IPS-18c (cell line): Measurements from ENCODE around the gene CKS1B.

Experiments
- H3K4me3 ChIP-seq: 2 replicates; pipeline ENCODE4 v1.7.0; 2013; ENCODE audit warnings: low read depth, mild to moderate bottlenecking, low read length, moderate library complexity; ENCODE audit not compliant: insufficient read depth
- H3K9me3 ChIP-seq: one replicate; pipeline ENCODE4 v1.6.1; 2013; ENCODE audit warnings: mild to moderate bottlenecking, low read length, moderate library complexity; ENCODE audit not compliant: control insufficient read depth, insufficient read depth

The CKS1B gene

DNA sequence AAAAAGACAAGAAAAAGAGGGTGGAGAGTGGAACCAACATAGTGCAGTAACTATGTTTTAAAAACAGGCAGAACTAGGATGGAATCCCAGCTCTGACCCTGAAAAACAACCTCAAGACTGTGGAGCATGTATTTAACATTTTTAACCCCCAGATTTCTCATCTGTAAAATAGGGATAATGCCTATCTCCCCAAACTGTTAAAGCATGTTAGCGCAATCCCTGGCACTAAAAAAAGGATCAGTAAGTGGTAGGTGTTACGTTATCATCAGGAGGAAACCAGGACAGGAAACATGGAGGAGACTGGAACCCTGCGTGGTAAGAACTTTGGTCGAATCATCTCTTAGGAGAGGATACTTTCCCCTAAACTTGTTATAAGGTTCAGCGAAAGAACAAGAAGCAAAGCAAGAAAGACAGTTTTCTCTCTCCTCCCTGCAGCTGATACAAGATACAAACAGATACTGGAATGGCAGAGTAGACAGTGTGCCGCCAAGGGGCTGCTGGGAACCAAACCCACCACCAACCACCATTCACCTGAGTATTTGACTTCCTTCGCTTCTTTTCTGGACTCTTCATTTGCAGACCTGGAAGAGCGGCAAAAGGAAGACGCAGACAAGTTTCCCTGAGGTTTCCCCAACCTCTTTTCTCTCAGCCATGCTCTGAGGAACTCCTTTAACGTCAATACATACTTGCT lies 13.9 kb upstream of the CKS1B start:
- Histone ChIP-seq H3K4me3 (peak overlapping the region; percentile 91), H3K9me3 (no peaks in the 10 kb centered on the region)

DNA sequence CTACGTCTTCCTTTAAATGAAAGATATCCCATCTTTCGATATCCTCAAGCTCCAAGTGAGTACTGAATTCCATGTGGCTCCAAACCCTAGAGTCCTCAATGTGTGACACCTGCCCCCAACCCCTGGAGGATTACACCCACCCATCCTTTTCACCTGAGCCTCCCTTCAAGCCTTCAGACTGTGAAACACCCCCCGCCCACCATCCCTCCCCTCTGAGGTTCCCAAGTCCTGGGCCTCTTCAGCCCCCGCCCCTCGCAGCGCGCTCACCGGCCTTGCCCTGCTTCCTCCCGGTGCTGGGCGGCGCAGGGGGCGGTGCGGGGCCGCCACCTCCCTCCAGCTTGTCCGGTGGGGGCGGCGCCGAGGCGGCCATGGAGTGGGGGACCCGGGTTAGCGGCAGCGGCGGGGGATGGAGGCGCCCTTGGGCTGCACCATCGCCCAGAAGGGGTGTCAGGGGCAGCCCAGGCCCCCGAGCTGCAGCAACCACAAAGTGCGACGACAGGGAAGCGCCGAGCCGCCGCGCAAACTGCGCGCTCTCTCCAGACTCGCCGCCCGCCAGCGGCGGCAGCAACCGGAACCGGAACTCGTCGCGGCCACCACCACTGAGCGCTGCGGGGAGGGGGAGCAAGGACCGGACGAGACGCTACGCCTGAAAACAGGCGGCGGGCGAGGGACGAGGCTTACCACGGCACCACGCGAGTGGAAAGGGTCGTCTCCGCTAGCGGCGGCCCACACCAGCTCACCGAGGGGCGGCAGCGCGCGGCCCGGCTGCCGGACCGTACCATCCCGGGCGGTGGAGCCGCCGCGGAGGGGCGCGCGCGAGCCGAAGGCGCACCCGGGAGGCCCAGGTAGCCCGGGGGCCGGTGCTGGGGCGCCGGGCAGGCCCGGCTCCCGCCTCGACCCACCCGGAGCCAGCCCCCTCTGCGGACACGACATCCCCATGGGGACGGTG lies 13.0 kb upstream of the CKS1B start, which contains the start of gene PYGO2:
Gene PYGO2 (minus strand): TSS at position 576 of the 949 bp plus-strand sequence. CDS start 206 bp downstream, at position 370.
- H3K4me3 ChIP-seq = peak within 1 kb of the TSS; percentile 91
- no peaks in the 10 kb centered on the region for H3K9me3 ChIP-seq

DNA sequence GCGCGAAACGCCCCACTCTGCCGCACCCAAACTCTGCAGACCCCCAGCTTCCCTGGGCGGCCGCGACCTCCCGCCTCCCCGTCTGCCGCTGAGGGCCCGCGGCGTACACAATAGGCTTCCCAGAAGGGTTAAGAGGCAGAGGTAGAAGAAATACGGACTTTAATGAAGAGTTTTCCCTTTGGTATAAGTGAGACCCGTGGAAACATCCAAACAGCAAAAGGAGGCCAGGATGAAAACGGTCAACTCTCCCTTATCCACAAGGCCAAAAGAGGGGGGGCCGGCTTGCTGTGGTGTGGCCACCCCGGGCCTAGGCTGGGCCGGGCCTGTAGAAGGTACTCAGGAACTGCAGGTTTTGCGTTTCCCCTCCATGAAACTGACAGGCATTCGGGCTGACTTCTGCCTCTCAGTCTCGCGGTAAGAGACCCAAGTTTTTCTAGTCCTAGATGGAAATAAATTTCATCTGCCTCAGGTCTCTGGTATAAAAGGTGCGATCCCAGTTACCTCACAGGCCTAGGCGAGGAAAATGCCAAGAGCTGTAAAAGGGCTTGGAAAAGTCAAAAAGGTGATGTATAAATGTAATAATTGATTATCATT lies 12.2 kb upstream of the CKS1B start:
- no peaks in the 10 kb centered on the region for H3K9me3 ChIP-seq
- H3K4me3 ChIP-seq = peak overlapping the region; percentile 91

DNA sequence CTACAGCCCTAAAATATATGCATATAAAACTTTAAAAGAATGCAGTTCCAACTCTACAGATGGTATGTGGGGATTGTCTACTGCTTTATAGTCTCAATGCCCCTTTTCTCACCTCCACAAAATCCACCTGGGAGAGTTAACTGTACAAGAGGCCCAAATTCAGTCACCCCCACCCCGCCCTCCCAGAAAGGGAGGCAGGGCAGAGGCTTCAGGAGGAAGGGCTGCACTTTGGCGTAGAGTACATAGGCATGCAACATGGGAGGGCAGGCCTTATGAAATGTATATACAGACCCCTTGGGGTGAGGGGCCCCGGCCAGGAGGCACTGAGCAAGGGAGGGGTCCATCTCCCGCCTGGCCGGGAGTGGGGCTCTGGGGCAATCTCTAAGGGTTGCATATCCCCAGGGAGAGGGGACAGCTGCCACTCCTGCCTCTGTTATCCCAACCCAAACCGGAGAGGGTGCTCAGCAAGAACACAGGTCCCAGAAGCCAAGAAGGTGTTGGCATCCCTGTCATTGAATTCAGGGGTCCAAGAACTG lies 11.6 kb upstream of the CKS1B start:
- peak overlapping the region; percentile 20 for H3K4me3 ChIP-seq
- no peaks in the 10 kb centered on the region for H3K9me3 ChIP-seq

DNA sequence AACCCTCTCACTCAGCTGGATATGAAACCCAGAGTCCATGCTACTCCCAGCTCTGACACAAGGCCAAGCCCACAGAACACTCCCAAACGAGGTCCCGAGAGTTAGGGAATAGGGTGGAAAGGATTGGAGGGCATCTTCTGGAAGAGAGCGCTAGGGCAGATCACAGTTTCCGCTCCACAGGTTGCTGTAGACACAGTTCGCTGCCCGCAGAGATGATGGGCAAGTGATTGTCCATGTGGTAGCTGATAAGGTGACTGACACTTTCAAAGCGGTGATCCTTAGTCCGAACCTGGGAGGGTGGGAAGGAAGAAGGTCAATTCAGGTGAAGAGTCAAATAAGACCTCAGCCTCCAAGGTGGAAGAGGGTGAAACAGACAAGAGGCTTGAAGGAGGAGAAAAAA lies 10.8 kb upstream of the CKS1B start:
- no peaks in the 10 kb centered on the region for H3K9me3 ChIP-seq
- H3K4me3 ChIP-seq = no peak overlapping the region

DNA sequence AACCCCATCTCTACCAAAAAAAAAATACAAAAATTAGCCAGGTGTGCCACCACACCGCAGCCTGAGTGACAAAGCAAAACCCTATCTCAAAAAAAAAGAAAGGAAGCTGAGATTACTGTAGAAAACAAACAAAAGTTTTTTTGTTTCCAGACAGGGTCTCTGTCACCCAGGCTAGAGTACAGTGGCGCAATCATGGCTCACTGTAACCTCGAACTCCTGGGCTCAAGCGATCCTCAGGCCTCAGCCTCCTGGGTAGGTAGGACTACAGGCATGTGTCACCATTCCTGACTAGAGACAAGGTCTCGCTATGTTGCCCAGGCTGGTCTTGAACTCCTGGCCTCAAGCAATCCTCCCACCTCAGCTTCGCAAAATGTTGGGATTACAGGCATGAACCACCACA lies 10.1 kb upstream of the CKS1B start:
- Histone ChIP-seq H3K9me3 (no peaks in the 10 kb centered on the region), H3K4me3 (no peak overlapping the region)

DNA sequence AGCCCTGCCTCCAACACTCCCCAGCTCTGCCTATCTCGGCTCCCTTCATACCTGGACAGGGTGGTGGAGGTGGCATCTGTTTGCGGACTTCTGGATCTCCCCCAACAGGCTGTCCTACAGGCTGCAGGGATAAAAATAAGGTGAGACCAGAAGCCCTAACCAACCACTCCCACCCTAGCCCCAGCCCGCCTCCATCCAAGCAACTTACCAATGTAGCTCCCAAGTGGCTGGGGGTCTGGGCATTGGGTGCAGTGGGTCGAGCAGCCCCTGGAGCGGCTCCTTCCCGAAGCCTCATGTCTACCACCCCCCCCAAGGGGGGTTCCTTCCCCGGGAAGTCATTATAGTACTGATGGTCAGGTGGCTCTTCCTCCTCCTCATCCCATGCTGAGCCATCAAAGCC lies 8.4 kb upstream of the CKS1B start:
- H3K4me3 ChIP-seq = no peak overlapping the region
- H3K9me3 ChIP-seq = no peaks in the 10 kb centered on the region

DNA sequence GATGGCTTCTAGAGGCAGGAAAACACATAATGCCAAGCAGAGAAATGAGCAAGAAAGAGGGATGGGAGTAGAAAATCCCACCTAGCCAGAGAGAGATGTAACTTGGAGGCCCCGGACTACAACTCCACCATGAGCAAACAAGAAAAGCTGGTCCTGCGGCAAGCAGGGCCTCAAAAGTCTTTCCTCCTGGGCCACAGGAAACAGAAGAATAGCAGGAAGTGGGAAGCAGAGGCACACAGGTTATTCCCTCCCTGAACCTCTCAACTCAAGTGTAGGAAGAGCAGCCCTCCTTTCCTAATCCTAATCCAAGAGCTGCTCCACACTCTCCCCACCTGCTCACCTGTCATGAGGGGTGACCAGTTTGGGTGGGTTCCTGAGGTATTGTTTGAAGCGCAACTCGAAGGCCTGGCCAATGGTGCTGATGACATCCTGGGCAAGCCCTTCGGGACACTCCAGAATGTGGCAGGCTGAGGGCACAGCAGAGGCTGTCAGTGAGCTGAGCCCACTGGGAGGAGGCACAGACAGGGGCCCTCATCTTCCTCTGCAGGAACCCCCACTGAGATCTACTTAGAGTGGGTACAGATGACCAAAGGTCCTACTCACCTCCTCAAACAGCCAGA lies 7.0 kb upstream of the CKS1B start:
- Histone ChIP-seq H3K4me3 (no peak overlapping the region), H3K9me3 (no peaks in the 10 kb centered on the region)

DNA sequence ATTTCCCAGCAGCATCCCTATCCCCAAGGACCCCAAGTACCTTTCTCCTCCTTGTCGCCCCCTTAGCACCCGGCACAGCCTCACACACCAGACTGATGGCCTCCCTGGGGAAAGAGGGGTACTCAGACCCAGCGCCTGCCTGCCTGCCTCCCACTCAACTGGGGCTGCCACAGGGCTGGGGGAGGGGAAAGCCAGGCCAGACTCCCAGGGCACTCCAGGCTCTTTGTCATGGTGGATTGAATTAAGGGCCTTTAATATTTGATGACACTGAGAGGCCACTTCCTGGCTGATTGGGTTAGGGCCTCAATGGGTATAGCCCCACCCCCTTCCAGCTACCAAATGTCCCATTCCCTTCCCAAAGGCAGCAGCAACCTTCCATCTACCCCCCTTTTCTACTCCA lies 5.8 kb upstream of the CKS1B start:
- peak overlapping the region; percentile 71 for H3K4me3 ChIP-seq
- H3K9me3 ChIP-seq = no peaks in the 10 kb centered on the region

DNA sequence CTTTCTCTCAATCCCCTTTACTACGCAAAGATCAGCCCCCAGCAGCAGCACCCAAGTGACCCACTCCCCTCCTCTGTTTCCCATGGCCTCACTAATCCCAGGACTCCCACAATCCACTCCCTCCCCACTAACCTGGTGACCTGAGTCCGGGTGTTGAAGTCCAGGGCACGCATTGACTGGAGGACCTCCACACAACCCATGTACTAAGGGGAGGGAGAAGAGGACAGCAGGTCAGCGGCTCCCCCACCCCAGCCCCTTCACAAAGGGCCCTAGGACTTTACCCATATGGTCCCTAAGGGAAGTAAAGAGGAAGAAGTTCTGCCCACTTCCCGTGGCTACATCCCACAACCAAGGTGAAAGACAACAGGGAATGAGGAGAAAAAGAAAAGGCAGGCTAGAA lies 5.2 kb upstream of the CKS1B start:
- Histone ChIP-seq H3K4me3 (peak overlapping the region; percentile 71), H3K9me3 (no peaks in the 10 kb centered on the region)

DNA sequence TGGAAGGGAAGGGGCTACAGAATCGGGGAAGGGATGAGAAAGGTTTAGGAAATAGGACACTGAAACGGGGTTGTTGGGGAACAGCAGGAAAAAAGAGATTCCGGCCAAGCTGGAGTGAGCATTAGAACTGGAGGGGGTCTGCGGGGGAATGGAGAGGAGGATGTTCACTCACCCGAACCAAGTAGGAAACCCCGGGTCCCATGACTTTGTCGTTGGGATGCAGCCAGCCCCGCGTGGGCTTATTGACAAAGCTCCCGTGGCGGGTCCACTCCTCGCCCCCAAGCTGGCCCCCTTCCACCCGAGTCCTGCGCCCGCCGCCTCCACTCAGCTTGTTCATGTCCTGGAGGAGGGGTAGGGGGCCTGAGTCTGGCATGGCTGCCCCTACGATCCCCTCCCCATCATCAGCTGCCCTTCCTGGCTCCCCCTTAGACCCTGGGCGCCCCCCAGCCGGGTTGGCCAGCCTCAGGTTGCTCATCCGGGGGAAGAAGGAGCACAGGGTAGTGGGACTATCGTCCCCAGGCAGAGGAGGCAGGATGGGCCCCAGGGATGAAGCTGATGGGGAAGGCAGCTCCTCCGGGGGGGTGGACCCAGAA lies 4.5 kb upstream of the CKS1B start:
- Histone ChIP-seq H3K9me3 (no peaks in the 10 kb centered on the region), H3K4me3 (peak overlapping the region; percentile 71)

DNA sequence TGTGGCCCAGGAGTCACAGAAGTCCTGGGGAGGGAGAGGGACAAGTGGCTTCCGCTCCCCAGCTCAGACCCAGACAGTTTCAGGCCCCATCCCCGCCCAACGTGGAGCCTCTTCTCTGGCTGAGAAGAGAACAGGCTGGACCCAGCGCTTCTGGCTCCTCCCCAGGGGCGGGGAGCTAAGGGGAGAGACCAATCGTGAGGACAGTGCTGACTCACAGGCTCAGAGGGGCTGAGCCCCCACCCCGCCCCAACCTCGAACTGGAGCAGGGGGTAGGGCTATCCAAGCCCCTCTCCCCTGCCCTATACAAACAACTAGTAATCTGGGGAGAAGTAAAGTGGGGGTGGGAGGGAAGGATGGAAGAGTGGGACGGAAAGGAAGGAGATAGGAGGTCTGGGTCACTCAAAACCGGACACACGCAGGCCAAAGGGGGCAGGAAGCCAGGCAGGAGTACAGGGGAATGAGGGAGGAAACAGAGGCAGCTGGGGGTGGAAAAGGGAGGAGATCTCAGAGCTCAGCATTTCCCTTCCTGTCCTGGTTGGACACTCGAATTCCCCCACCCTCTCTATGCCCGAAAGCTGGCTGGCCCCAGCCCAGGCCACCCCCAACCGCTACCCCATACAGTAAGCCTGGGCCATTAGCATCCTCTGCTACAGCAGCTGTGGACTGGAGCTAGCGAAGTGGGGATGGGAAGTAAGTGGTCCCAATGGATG lies 3.7 kb upstream of the CKS1B start, which contains the start of gene SHC1:
Gene SHC1 (minus strand): TSS at position 117 of the 710 bp plus-strand sequence. CDS start 221 bp downstream, outside the sequence.
- H3K4me3 ChIP-seq = peak within 1 kb of the TSS; percentile 71
- H3K9me3 ChIP-seq = no peaks in the 10 kb centered on the region

DNA sequence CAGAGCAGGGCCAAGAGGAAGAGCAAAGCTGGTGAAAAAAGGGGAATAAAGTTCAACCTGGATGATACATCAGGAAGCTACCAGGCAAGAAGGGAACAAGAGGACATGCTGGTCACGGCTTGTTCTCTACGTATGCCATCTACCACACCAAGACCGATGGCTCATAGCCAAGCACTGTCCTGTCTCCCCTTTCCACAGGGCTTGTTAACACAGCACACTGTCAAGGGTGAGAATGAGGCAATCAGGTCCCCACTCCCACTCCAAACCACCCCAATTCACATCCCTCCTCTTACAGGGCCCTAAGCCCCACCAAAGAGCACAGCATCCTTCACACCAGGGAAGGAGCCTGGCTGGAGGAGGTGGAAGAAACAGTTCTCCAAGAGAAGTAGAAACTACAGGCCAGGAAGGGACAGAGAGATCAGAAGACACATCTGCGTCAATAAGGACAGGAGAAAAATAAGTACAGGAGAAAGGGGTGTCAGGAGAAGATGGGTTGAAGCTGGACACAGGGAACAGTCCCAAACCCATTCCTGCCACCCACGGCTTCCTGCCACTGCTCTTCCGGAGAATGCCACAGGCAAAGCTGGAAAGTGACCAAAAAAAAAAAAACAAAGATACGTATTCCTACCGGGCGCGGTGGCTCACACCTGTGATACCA lies 3.0 kb upstream of the CKS1B start:
- Histone ChIP-seq H3K4me3 (peak overlapping the region; percentile 71), H3K9me3 (no peaks in the 10 kb centered on the region)

DNA sequence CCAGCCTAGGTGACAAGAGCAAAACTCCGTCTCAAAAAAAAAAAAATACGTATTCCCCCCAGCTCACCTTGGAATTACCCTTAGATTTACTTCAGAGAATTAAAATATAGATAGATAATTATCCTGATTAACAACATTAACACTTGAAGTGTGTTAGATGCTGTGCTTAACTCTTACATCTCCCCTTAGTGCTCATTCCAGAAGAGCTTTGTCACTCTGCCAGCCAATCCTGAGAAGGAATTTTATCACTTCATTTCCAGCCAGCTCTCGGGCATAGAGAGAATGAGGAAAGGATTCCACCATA lies 2.3 kb upstream of the CKS1B start:
- Histone ChIP-seq H3K9me3 (no peaks in the 10 kb centered on the region), H3K4me3 (peak overlapping the region; percentile 15; the same call in 1 of the 2 replicates)

DNA sequence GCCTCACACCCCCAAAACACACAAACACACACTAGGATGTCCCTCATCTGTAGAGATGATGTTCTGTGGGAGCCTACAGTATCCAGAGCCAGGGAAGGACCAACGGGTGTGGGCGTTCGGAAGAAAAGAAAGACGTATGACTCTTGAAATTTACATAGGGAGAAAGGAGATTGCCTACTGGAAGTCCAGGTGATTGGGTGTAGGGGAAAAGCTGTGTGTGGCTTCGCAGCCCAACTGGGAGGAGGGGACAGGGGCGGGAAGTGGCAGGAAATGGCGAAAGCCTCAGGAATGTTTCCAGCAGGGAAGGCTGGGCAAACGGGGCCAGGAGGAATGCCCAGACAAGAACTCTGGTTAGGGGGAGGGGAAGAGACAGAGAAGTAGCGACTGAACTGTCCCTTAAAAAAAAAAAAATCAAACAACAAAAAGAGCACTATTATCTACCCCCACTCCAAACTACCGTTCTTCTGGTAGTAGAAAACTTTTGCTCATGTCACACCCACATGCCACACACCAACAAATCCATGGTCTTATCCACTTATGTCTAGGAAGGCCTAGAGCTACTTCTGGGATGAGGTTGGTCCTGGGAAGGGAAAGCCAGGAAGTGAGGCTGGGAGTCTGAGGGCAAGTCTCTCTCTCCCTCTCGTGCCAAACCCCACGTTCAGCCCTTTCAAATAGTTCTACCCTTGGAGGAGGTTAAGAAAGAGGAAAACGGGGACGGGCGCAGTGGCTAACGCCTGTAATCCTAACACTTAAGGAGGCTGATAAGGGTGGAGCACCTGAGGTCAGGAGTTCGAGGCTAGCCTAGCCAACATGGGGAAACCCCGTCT lies 1.8 kb upstream of the CKS1B start:
- Histone ChIP-seq H3K4me3 (peak overlapping the region; percentile 41), H3K9me3 (no peaks in the 10 kb centered on the region)
